ENCODE data around the gene HOXD9.

HOXD9 gene

GRCh38 chr2:176148751-176149421 is 26.4 kb downstream of the HOXD9 start:
- TF ChIP-seq CTCF (IDR thresholded peaks at IDR 0.05; ENCODE audit: control insufficient read depth, extremely low read depth, insufficient read depth), result no peak
- H3K4me3 ChIP-seq (ENCODE audit: low read depth, low read length), result no peak overlapping the region
- DNase-seq (ENCODE audit: low read depth), result no peak

- no peak for DNase-seq (ENCODE audit: low read depth)
- H3K4me3 ChIP-seq (ENCODE audit: low read depth, low read length), result no peak overlapping the region
- TF ChIP-seq CTCF (IDR thresholded peaks at IDR 0.05; ENCODE audit: control insufficient read depth, extremely low read depth, insufficient read depth), result no peak
These were observed 27.0 kb downstream of the HOXD9 start for GRCh38 chr2:176149481-176149938.

- TF ChIP-seq CTCF (IDR thresholded peaks at IDR 0.05; ENCODE audit: control insufficient read depth, extremely low read depth, insufficient read depth), result no peak
- DNase-seq (ENCODE audit: low read depth), result no peak
- no peak overlapping the region for H3K4me3 ChIP-seq (ENCODE audit: low read depth, low read length)
These were observed 27.5 kb downstream of the HOXD9 start for GRCh38 chr2:176149939-176150583.

- DNase-seq (ENCODE audit: low read depth), result no peak
- TF ChIP-seq CTCF (IDR thresholded peaks at IDR 0.05; ENCODE audit: control insufficient read depth, extremely low read depth, insufficient read depth), result no peak
- H3K4me3 ChIP-seq (ENCODE audit: low read depth, low read length), result no peak overlapping the region
These were observed 28.3 kb downstream of the HOXD9 start for GRCh38 chr2:176150584-176151441.

GRCh38 chr2:176151442-176152287 is 29.1 kb downstream of the HOXD9 start, which contains the start of gene HOXD4:
HOXD4 (plus strand) TSS chr2:176151550; CDS start chr2:176151634, 84 bp downstream.
- no peak for TF ChIP-seq CTCF (IDR thresholded peaks at IDR 0.05; ENCODE audit: control insufficient read depth, extremely low read depth, insufficient read depth)
- DNase-seq (ENCODE audit: low read depth), result no peak
- no peak within 1 kb of the TSS for H3K4me3 ChIP-seq (ENCODE audit: low read depth, low read length)
